ENCODE data around the gene PRPF8.

DNA sequence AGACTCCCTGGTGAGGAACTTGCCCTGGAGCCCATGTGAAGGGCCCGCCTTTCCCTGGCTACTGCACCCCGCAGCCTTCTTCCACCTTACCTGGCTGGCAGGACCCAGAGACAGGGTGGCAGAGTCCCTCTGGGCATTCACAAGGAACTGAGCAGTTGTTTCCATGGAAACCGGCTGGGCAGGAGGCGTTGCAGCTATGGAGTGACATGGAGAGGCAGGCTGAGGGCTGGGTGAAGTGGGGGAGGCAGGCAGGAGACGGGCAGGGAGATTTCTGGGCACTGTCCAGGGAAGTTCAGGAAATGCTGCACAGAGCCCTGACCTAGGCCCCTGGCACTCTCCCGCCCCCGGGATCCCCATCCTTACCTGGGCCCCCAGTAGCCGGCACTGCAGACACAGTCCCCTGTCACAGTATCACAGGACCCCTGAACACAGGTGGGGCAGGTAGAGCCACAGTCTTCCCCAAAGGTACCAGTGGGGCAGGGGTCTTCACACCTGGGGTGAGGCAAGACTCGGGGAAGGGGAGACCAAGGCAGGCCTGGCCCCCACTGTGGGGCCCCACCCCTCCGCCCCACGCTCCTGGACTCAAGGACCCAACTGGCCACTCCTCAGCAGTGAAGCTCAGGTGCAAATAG lies 45.0 kb downstream of the PRPF8 start:
- TF ChIP-seq, protein P1, sequence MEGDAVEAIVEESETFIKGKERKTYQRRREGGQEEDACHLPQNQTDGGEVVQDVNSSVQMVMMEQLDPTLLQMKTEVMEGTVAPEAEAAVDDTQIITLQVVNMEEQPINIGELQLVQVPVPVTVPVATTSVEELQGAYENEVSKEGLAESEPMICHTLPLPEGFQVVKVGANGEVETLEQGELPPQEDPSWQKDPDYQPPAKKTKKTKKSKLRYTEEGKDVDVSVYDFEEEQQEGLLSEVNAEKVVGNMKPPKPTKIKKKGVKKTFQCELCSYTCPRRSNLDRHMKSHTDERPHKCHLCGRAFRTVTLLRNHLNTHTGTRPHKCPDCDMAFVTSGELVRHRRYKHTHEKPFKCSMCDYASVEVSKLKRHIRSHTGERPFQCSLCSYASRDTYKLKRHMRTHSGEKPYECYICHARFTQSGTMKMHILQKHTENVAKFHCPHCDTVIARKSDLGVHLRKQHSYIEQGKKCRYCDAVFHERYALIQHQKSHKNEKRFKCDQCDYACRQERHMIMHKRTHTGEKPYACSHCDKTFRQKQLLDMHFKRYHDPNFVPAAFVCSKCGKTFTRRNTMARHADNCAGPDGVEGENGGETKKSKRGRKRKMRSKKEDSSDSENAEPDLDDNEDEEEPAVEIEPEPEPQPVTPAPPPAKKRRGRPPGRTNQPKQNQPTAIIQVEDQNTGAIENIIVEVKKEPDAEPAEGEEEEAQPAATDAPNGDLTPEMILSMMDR (IDR thresholded peaks at IDR 0.05; ENCODE audit: low read length), result no peak
- TF ChIP-seq EZH2 (IDR thresholded peaks at IDR 0.05; ENCODE audit: borderline replicate concordance, low read length), result no peak
